K562 (cell line): Measurements from ENCODE around the gene ID2. TPM values are rescaled to one million over a fixed set of nuclear protein-coding genes. Genes with fewer than 3 reads are reported as not detected.

Experiments
- DACH1 ChIP-seq: fragments of 450-650 bp; IDR thresholded peaks from 2 replicates; pipeline ENCODE4 v1.6.1; 2018; ENCODE audit not compliant: partially characterized antibody
- polyA plus RNA-seq, 8 experiments: library from polyadenylated mRNA; depleted of rRNA in 4 of 8; stranded (reverse) in 5 of 8; unstranded in 3 of 8; fragments of >200 nt; fragmentation: Nextera tagmentation in 2 of 8; fragmentation: Illumina TruSeq in 1 of 8; extraction: Ambion mirVana in 2 of 8; extraction: Trizol in 1 of 8; gene quantifications; 2 replicates each; pipeline versions ENCODE4 v1.2.1 to v1.2.3, GENCODE V29; 2011 to 2014; ENCODE audit warnings: inconsistent platforms in 1 of 8, missing spikeins in 1 of 8
- total RNA-seq, 7 experiments: library from RNA; depleted of rRNA in 6 of 7; stranded (reverse); fragments of >200 nt in 6 of 7; fragmentation: Illumina TruSeq in 2 of 7; extraction: Trizol in 2 of 7; gene quantifications; 2 replicates each; pipeline versions ENCODE4 v1.2.1 to v1.2.3, GENCODE V29; 2011 to 2021; ENCODE audit warnings: low replicate concordance in 1 of 7
- TF ChIP-seq, protein P1 (sequence below): sonication (generic); formaldehyde crosslinking; IDR thresholded peaks from 2 replicates; pipeline ENCODE4 v1.8.1; 2023; ENCODE audit warnings: missing genetic modification reagents, mild to moderate bottlenecking, borderline replicate concordance

ID2 gene
- total and polyA plus RNA-seq, 9 of the 15 experiments (the other 6 are each of a cell fraction or from before 2014, with no cell fraction given), result 8.0 to 35.7 (median 16.6) TPM

DNA sequence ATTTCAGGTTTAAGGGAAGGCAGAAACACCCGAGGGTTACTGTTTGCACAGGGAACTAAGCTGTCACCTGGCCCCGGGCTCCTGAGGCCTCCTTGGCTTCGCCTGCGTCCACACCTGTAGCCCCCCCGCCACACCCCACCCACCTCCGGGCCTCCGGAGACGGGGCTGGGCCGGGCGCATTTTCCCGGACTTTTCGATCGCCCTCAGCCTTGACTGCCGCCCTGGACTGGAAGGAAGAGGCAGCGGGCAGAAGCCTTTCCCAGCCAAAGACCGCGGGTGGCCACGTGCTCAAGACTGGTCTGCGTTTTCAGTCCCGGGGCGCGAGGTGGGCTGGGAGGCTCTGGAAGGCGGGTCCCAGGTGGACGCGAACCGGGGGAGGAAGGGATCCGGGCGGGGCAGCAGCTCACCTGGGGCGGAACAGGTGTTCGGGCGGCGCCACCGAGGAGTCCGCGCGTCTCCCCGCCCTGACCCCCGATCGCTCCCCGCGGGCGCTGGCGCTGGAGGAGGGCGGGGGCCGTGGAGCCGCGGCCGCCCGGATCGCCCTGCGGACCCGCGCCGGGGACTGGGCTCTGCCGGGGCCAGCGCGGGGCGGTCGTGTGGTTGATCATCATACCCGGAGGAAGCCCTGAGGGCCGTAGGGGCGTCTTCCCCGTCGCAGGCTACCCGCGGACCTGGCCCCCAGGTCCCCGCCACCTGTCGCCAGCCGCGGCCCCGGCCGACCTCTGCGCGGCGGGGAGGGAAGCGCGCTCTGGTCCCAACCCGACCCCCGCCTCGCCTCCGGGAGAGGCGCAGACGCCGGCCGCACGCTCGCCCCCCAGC is 3.2 kb downstream of the ID2 start (continued):
- TF ChIP-seq, protein P1, sequence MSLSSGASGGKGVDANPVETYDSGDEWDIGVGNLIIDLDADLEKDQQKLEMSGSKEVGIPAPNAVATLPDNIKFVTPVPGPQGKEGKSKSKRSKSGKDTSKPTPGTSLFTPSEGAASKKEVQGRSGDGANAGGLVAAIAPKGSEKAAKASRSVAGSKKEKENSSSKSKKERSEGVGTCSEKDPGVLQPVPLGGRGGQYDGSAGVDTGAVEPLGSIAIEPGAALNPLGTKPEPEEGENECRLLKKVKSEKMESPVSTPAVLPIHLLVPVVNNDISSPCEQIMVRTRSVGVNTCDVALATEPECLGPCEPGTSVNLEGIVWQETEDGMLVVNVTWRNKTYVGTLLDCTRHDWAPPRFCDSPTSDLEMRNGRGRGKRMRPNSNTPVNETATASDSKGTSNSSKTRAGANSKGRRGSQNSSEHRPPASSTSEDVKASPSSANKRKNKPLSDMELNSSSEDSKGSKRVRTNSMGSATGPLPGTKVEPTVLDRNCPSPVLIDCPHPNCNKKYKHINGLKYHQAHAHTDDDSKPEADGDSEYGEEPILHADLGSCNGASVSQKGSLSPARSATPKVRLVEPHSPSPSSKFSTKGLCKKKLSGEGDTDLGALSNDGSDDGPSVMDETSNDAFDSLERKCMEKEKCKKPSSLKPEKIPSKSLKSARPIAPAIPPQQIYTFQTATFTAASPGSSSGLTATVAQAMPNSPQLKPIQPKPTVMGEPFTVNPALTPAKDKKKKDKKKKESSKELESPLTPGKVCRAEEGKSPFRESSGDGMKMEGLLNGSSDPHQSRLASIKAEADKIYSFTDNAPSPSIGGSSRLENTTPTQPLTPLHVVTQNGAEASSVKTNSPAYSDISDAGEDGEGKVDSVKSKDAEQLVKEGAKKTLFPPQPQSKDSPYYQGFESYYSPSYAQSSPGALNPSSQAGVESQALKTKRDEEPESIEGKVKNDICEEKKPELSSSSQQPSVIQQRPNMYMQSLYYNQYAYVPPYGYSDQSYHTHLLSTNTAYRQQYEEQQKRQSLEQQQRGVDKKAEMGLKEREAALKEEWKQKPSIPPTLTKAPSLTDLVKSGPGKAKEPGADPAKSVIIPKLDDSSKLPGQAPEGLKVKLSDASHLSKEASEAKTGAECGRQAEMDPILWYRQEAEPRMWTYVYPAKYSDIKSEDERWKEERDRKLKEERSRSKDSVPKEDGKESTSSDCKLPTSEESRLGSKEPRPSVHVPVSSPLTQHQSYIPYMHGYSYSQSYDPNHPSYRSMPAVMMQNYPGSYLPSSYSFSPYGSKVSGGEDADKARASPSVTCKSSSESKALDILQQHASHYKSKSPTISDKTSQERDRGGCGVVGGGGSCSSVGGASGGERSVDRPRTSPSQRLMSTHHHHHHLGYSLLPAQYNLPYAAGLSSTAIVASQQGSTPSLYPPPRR (CRISPR knock-in tag), result no peak
- TF ChIP-seq DACH1, result no peak
